Activated naive CD8-positive, alpha-beta T cell treated with anti-CD3 and anti-CD28 coated beads for 36 hours (primary cell): ENCODE data around the gene PALLD. TPM values are rescaled to one million over a fixed set of nuclear protein-coding genes. Genes with fewer than 3 reads are reported as not detected.

ENCODE experiments used
- DNase-seq: peaks from one replicate; pipeline ENCODE4 v3.0.0; 2021
- H3K27ac Mint-ChIP-seq: one replicate; pipeline ENCODE4 v1.8.0; 2022; ENCODE audit warnings: mild to moderate bottlenecking, moderate library complexity, mixed read lengths
- H3K27me3 Mint-ChIP-seq: one replicate; pipeline ENCODE4 v1.8.0; 2022; ENCODE audit warnings: mild to moderate bottlenecking, mixed read lengths
- H3K36me3 Mint-ChIP-seq: one replicate; pipeline ENCODE4 v1.8.0; 2021; ENCODE audit warnings: mild to moderate bottlenecking, mixed read lengths
- H3K4me1 Mint-ChIP-seq: one replicate; pipeline ENCODE4 v1.8.0; 2021; ENCODE audit warnings: mixed read lengths
- H3K4me3 Mint-ChIP-seq: one replicate; pipeline ENCODE4 v1.8.0; 2022; ENCODE audit warnings: mild to moderate bottlenecking, moderate library complexity, mixed read lengths
- H3K9me3 Mint-ChIP-seq: one replicate; pipeline ENCODE4 v1.8.0; 2022; ENCODE audit warnings: mixed read lengths
- total RNA-seq, 2 experiments: library from RNA; stranded (reverse); gene quantifications; one replicate each; pipeline ENCODE4 v1.2.3, GENCODE V29; 2021

The PALLD gene
- total RNA-seq, 2 experiments from 2014 or later: 0.41 to 0.94 TPM

DNA sequence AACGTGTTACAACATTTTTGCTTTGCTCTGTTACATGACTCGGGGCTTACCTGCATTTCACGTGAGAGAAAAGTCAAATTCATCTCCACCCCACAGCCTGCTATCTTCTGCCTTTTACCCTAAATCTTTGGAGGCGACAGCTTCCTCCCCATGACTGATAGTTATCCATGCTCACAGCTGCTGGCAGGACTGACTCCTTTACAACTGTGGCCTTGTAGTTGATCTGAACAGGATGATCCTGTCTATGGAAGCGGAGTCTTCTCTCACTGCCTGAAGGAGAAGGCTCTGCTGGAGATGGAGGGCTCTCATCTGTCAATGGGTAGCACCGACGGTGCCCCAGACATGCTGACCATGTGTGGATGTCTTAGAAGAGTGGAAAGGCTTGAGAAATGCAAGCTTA lies 362.2 kb downstream of the PALLD start:
- H3K27me3 Mint-ChIP-seq: no peaks in the 10 kb centered on the region
- no peak for DNase-seq
- no peak overlapping the region for H3K27ac Mint-ChIP-seq
- H3K4me3 Mint-ChIP-seq: no peak overlapping the region
- no peaks in the 10 kb centered on the region for H3K9me3 Mint-ChIP-seq
- no peaks in the 10 kb centered on the region for H3K36me3 Mint-ChIP-seq
- H3K4me1 Mint-ChIP-seq: no peaks in the 10 kb centered on the region

GRCh38 chr4:168859888-168860694 lies 363.2 kb downstream of the PALLD start:
- Mint-ChIP-seq H3K27me3 (no peaks in the 10 kb centered on the region), H3K4me1 (no peaks in the 10 kb centered on the region), H3K9me3 (no peaks in the 10 kb centered on the region), H3K4me3 (no peak overlapping the region), H3K36me3 (no peaks in the 10 kb centered on the region), H3K27ac (no peak overlapping the region)
- DNase-seq: no peak

DNA sequence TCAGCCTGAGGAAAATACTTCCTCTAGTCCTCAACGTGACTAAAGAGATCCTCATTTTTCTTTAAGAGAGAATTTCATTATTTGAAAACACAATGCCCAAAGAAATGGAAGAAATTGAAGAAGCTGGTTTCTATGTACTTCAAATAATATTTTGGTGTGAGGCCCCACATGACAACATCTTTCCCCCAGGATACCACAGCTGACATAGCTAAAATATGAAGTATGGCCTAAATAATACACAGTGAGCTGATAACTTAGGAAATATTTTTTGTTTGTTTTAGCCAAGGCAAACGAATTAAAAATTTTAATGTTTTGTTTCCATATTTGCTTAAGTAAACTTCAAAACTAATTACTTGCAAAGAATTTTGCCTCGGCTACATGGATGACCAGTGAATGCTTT lies 364.0 kb downstream of the PALLD start:
- Mint-ChIP-seq H3K4me1 (no peaks in the 10 kb centered on the region), H3K27me3 (no peaks in the 10 kb centered on the region), H3K4me3 (no peak overlapping the region), H3K9me3 (no peaks in the 10 kb centered on the region), H3K36me3 (no peaks in the 10 kb centered on the region), H3K27ac (no peak overlapping the region)
- no peak for DNase-seq

DNA sequence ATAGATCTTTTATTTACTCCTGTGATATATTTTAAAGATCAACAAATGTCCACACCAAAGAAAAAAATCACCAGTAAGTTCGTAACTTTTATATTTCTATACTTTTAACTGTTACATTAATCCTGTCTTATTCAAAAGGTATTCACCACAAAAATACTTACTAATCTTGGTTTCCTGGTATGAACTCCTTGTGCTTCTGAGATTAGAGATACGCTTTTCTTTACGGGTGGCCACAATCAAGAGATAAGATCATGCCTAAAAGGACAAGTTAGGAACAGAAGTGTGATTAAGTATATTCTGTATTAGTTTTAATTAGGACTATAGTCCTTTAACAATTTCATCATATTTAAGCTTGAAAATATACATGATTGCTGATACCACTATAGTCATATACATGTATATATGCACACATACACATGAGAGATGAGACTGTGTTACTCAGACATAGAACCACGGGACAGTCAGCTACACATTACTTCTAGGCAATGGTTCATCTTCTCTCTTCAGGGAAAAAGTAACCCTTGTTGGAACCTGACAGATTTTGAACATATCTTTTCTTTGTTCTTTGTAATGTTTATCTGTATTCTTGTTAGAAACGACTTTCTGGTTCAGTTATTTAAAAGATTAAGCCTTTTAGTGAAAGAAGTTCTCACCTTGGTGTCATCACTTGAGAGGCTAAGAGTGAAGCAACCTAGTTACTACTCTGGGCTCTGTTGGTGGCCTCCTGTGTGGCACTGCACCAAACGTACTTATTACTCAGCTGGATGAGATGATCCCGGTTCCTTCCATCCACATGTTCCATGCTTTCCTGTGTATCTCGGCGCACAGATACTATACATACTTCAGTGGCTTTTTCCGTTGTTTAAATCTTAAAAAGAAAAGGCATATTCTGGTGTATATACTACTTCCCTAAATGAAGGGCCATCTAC lies 367.1 kb downstream of the PALLD start:
- H3K27me3 Mint-ChIP-seq: no peaks in the 10 kb centered on the region
- H3K4me3 Mint-ChIP-seq: no peak overlapping the region
- no peak for DNase-seq
- H3K27ac Mint-ChIP-seq: no peak overlapping the region
- no peaks in the 10 kb centered on the region for H3K9me3 Mint-ChIP-seq
- no peaks in the 10 kb centered on the region for H3K36me3 Mint-ChIP-seq
- H3K4me1 Mint-ChIP-seq: no peaks in the 10 kb centered on the region

GRCh38 chr4:168864821-168865541 lies 368.1 kb downstream of the PALLD start:
- Mint-ChIP-seq H3K4me1 (no peaks in the 10 kb centered on the region), H3K9me3 (no peaks in the 10 kb centered on the region), H3K36me3 (no peaks in the 10 kb centered on the region), H3K4me3 (no peak overlapping the region), H3K27me3 (no peaks in the 10 kb centered on the region), H3K27ac (no peak overlapping the region)
- DNase-seq: no peak

- no peak overlapping the region for H3K27ac Mint-ChIP-seq
- no peaks in the 10 kb centered on the region for H3K4me1 Mint-ChIP-seq
Measured at GRCh38 chr4:168865854-168866253, 369.0 kb downstream of the PALLD start.

GRCh38 chr4:168866635-168867034 lies 369.8 kb downstream of the PALLD start:
- Mint-ChIP-seq H3K4me3 (no peak overlapping the region), H3K27me3 (peaks cover 5% of the 10 kb centered on the region), H3K27ac (no peak overlapping the region), H3K9me3 (no peaks in the 10 kb centered on the region), H3K4me1 (no peaks in the 10 kb centered on the region), H3K36me3 (no peaks in the 10 kb centered on the region)
- no peak for DNase-seq

More at GRCh38 chr4:168865854-168866253, 369.0 kb downstream of the PALLD start:
- H3K4me3 Mint-ChIP-seq: no peak overlapping the region
- H3K9me3 Mint-ChIP-seq: no peaks in the 10 kb centered on the region
- H3K36me3 Mint-ChIP-seq: no peaks in the 10 kb centered on the region
- DNase-seq: no peak
- peaks cover 3% of the 10 kb centered on the region for H3K27me3 Mint-ChIP-seq

GRCh38 chr4:168867128-168867527 lies 370.3 kb downstream of the PALLD start:
- no peaks in the 10 kb centered on the region for H3K9me3 Mint-ChIP-seq
- no peak overlapping the region for H3K4me3 Mint-ChIP-seq
- H3K27me3 Mint-ChIP-seq: peaks cover 10% of the 10 kb centered on the region
- H3K36me3 Mint-ChIP-seq: no peaks in the 10 kb centered on the region
- no peaks in the 10 kb centered on the region for H3K4me1 Mint-ChIP-seq
- DNase-seq: no peak
- no peak overlapping the region for H3K27ac Mint-ChIP-seq

GRCh38 chr4:168868044-168868781 lies 371.4 kb downstream of the PALLD start:
- Mint-ChIP-seq H3K9me3 (no peaks in the 10 kb centered on the region), H3K27ac (no peak overlapping the region), H3K27me3 (peaks cover 14% of the 10 kb centered on the region), H3K4me3 (no peak overlapping the region), H3K36me3 (no peaks in the 10 kb centered on the region), H3K4me1 (no peaks in the 10 kb centered on the region)
- DNase-seq: no peak

DNA sequence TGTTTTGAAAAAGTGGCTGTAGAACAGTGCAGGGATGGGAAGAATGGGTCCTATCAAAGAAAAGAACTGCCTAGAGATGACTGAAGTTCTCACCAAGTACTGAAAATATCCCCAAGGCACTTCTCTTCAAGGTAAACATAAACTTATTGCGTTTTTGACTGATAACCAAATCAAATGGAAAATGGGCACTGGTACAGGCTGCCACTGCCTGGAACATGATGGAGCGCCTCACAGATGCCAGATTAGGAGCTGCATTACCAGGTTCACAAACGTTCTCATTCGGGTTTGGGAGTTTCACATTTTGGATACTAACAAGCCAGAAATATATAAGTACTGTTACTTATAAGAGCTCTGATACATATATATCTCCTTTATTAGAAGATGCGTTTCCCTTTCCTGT lies 371.9 kb downstream of the PALLD start:
- Mint-ChIP-seq H3K36me3 (no peaks in the 10 kb centered on the region), H3K9me3 (no peaks in the 10 kb centered on the region), H3K4me1 (no peaks in the 10 kb centered on the region), H3K27me3 (peaks cover 17% of the 10 kb centered on the region), H3K27ac (no peak overlapping the region), H3K4me3 (no peak overlapping the region)
- no peak for DNase-seq

GRCh38 chr4:168870004-168870403 lies 373.2 kb downstream of the PALLD start:
- no peak for DNase-seq
- Mint-ChIP-seq H3K9me3 (no peaks in the 10 kb centered on the region), H3K27me3 (peaks cover 27% of the 10 kb centered on the region), H3K4me1 (no peaks in the 10 kb centered on the region), H3K27ac (no peak overlapping the region), H3K4me3 (no peak overlapping the region), H3K36me3 (no peaks in the 10 kb centered on the region)

GRCh38 chr4:168871632-168872031 lies 374.8 kb downstream of the PALLD start:
- no peak for DNase-seq
- Mint-ChIP-seq H3K36me3 (no peaks in the 10 kb centered on the region), H3K4me1 (no peaks in the 10 kb centered on the region), H3K27me3 (peaks cover 44% of the 10 kb centered on the region), H3K9me3 (no peaks in the 10 kb centered on the region), H3K4me3 (no peak overlapping the region), H3K27ac (no peak overlapping the region)

DNA sequence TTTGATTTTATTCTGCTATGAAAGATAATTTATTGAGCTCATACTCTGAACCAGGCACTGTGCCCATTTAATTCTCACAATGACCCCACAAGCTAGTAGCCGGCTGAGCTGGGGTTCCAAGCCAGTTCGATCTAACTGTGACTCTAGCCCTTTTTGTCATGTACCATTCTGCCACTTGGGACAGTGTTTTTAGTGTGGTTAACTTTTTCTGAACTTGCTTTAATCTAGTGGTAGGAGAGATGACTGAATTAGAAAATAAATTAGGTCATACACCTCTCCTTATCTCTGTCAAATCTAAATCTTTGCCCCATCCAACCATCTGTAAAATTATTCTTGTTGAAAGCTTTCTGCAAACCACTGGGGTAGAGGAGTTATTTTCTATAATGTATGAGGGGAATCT lies 377.2 kb downstream of the PALLD start:
- Mint-ChIP-seq H3K4me1 (peaks cover 2% of the 10 kb centered on the region), H3K27ac (no peak overlapping the region), H3K4me3 (no peak overlapping the region), H3K36me3 (no peaks in the 10 kb centered on the region), H3K27me3 (peaks cover 66% of the 10 kb centered on the region), H3K9me3 (no peaks in the 10 kb centered on the region)
- no peak for DNase-seq

DNA sequence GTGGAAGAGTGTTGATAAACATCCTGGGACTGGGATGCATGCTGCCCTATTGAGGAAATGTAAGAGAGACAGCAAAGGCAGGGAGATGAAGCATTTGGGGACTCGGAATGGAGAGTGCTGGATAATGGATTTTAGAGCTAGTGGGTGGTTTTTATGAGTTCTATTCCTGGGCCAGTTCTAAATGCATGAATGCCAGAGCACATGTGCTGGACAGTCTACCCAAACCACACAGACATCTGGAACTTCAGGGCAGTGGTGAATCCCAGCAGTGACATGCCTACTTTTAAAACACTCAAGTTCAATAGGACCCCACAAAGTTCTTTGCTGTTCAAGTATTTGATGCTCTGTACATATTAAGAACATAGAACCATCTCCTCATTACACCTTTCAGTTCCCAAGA lies 379.3 kb downstream of the PALLD start:
- Mint-ChIP-seq H3K9me3 (no peaks in the 10 kb centered on the region), H3K4me1 (peaks cover 2% of the 10 kb centered on the region), H3K27ac (no peak overlapping the region), H3K4me3 (no peak overlapping the region), H3K36me3 (no peaks in the 10 kb centered on the region), H3K27me3 (peaks cover 82% of the 10 kb centered on the region)
- no peak for DNase-seq
